ENCODE measurements around the gene HNRNPUL1. TPM values are rescaled to one million over a fixed set of nuclear protein-coding genes. Genes with fewer than 3 reads are reported as not detected.

HNRNPUL1 gene
- total RNA-seq, 1 experiment from 2014 or later: 315 TPM

- peaks cover 0 to 23% (median 0%) of the 10 kb centered on the region in 3 experiments; a peak in 2 of 7 replicates for H3K36me3 Mint-ChIP-seq (ENCODE audit: insufficient read depth in 1 of 3, low read depth in 3 of 3)
- H3K27me3 ChIP-seq (ENCODE audit: insufficient read depth, low read length): no peaks in the 10 kb centered on the region
- H2BK12ac ChIP-seq (ENCODE audit: insufficient read length, low read depth, low read length): no peak overlapping the region
- H3K79me1 ChIP-seq (ENCODE audit: insufficient read depth, low read depth, low read length, poor library complexity, severe bottlenecking): no peaks in the 10 kb centered on the region
- WGBS (ENCODE audit: extremely low coverage, insufficient read length, low lambda C conversion rate): no CpG with 5 or more reads among the region's 5 CpGs
- no peak for DNase-seq
- no peaks in the 10 kb centered on the region for H3K9me3 ChIP-seq (ENCODE audit: control insufficient read depth, low read depth, low read length)
- H2BK15ac ChIP-seq (ENCODE audit: low read depth, low read length): no peak overlapping the region
- TF ChIP-seq, protein P1, sequence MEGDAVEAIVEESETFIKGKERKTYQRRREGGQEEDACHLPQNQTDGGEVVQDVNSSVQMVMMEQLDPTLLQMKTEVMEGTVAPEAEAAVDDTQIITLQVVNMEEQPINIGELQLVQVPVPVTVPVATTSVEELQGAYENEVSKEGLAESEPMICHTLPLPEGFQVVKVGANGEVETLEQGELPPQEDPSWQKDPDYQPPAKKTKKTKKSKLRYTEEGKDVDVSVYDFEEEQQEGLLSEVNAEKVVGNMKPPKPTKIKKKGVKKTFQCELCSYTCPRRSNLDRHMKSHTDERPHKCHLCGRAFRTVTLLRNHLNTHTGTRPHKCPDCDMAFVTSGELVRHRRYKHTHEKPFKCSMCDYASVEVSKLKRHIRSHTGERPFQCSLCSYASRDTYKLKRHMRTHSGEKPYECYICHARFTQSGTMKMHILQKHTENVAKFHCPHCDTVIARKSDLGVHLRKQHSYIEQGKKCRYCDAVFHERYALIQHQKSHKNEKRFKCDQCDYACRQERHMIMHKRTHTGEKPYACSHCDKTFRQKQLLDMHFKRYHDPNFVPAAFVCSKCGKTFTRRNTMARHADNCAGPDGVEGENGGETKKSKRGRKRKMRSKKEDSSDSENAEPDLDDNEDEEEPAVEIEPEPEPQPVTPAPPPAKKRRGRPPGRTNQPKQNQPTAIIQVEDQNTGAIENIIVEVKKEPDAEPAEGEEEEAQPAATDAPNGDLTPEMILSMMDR (conservative IDR thresholded peaks at IDR 0.05): no peak
- H2AFZ ChIP-seq (ENCODE audit: low read length): no peak overlapping the region
- H3K18ac ChIP-seq (ENCODE audit: insufficient read length, low read depth, low read length): no peak overlapping the region
- no peak overlapping the region for H4K5ac ChIP-seq (ENCODE audit: insufficient read length, low read depth, low read length)
- no peak overlapping the region for H3K4me3 Mint-ChIP-seq
- H2AK5ac ChIP-seq (ENCODE audit: insufficient read length, low read length): no peak overlapping the region
- H4K8ac ChIP-seq (replicated peaks; ENCODE audit: insufficient read length, low read depth, low read length): no peak overlapping the region
- no peak overlapping the region for H3K23ac ChIP-seq (ENCODE audit: insufficient read length, low read depth, low read length)
- no peak overlapping the region for H2BK120ac ChIP-seq (ENCODE audit: low read depth, low read length, poor library complexity, severe bottlenecking)
- H3K4ac ChIP-seq (ENCODE audit: low read depth, low read length): no peak overlapping the region
- no peaks in the 10 kb centered on the region for H3K79me2 ChIP-seq (ENCODE audit: insufficient read depth, low read length)
- H3K14ac ChIP-seq (ENCODE audit: insufficient read depth, low read length): no peak overlapping the region
- no peak overlapping the region for H4K91ac ChIP-seq (ENCODE audit: insufficient read length, low read depth, low read length)
- no peaks in the 10 kb centered on the region for H4K20me1 ChIP-seq (ENCODE audit: control insufficient read depth, insufficient read depth, insufficient read length)
- no peaks in the 10 kb centered on the region for H3K23me2 ChIP-seq (ENCODE audit: insufficient read length, low read depth, low read length, poor library complexity, severe bottlenecking)
- H3K4me2 ChIP-seq (ENCODE audit: insufficient read depth, insufficient read length, low read length): no peak overlapping the region
- H2BK5ac ChIP-seq (ENCODE audit: insufficient read length, low read length): no peak overlapping the region
- H3K4me1 Mint-ChIP-seq: peaks cover 0 to 18% of the 10 kb centered on the region in 2 experiments; a peak in 2 of 4 replicates
- H3K9ac ChIP-seq (ENCODE audit: extremely low read depth, insufficient read length, low read length): no peak overlapping the region
- no peaks in the 10 kb centered on the region for H3K27me3 Mint-ChIP-seq (ENCODE audit: low read depth)
- no peaks in the 10 kb centered on the region; the same call in 1 of the 2 replicates for H3K4me1 ChIP-seq (ENCODE audit: insufficient read depth, low read length)
- H3K27ac ChIP-seq (ENCODE audit: insufficient read length, low read depth, low read length): no peak overlapping the region
- H3T11ph ChIP-seq (ENCODE audit: low read length): no peak overlapping the region
- no peaks in the 10 kb centered on the region for H3K9me3 Mint-ChIP-seq
- no peak overlapping the region for H2BK20ac ChIP-seq (ENCODE audit: low read depth, low read length, poor library complexity, severe bottlenecking)
- H3K56ac ChIP-seq (ENCODE audit: insufficient read length, low read depth, low read length): no peak overlapping the region
- H3K27ac Mint-ChIP-seq: peak overlapping the region in 1 of 3 experiments; percentile 83; a peak in 1 of 7 replicates
Measured at GRCh38 chr19:41334793-41335192, 70.6 kb downstream of the HNRNPUL1 start.

Data from H9 (cell line).